ENCODE data around the gene IDH2. TPM values are rescaled to one million over a fixed set of nuclear protein-coding genes. Genes with fewer than 3 reads are reported as not detected.
A peak's percentile ranks its signal among the peaks of the same experiment; 100 is the strongest.
"Not testable (repeated sequence)": the region's sequence is repeated elsewhere in the genome, so short reads cannot be mapped to it uniquely, and the experiment has no call there.

Gene IDH2
- total and polyA plus RNA-seq, 2 of the 13 experiments (the other 11 are each of a cell fraction or from before 2014, with no cell fraction given): 121 to 145 TPM

GRCh38 chr15:90101969-90102890 is at the start of gene IDH2 (continued):
- 0 out of 2 replicates have a peak, but pooled peaks have one; percentile 13 for TF ChIP-seq ZNF770 (CRISPR knock-in tag; IDR thresholded peaks at IDR 0.05)
- no peak for TF ChIP-seq ZNF576 (CRISPR knock-in tag; IDR thresholded peaks at IDR 0.05)
- peak; percentile 25; the same call in 1 of the 2 replicates for TF ChIP-seq BRCA1 (CRISPR knock-in tag; IDR thresholded peaks at IDR 0.05)
- TF ChIP-seq NONO (IDR thresholded peaks at IDR 0.05): no peak
- TF ChIP-seq NONO (CRISPR knock-in tag; conservative IDR thresholded peaks at IDR 0.05): no peak
- TF ChIP-seq TCF7L2 (IDR thresholded peaks at IDR 0.05; ENCODE audit: low read depth, low read length): no peak

GRCh38 chr15:90150551-90150950 is 48.3 kb upstream of the IDH2 start:
- ATAC-seq; CTCF ChIA-PET (ENCODE audit: low intra/inter-chr PET ratio, low total read pairs); intact Hi-C loops (cut with micrococcal nuclease; ENCODE audit: unreplicated experiment); BruUV-seq (replicated peaks); H3K27ac ChIP-seq (ENCODE audit: extremely low read length, insufficient read depth, low read length); H3K79me2 ChIP-seq (ENCODE audit: insufficient read depth, low read length); H3K36me3 ChIP-seq (replicated peaks in 1 of 2; ENCODE audit: control insufficient read depth in 1 of 2, insufficient read depth in 2 of 2, low read length in 2 of 2); FAIRE-seq; H3K27me3 ChIP-seq (ENCODE audit: control insufficient read depth in 1 of 2, insufficient read depth in 2 of 2, low read length in 2 of 2); in situ Hi-C loops (cut with HindIII; ENCODE audit: extremely low pct_ligation_motif_present, low pct_unique_long_range_greater_than_20kb); DNase-seq (ENCODE audit: low spot score); H4K20me1 ChIP-seq (ENCODE audit: insufficient read depth, low read length); H2AFZ ChIP-seq (ENCODE audit: low read length); H3K9ac ChIP-seq (ENCODE audit: insufficient read depth, low read depth, low read length); H3K9me3 ChIP-seq (ENCODE audit: low read length): not testable (repeated sequence)
- POLR2A ChIA-PET: interaction anchor here (1.0 to 2.0 kb wide), 2 partner anchors 83 to 99 kb away, joined by 3 to 5 read pairs; partner anchors contain the start of genes CIB1, GDPGP1 and TTLL13
- peak overlapping the region; percentile 67; the same call in 1 of the 2 replicates for H3K4me2 ChIP-seq (ENCODE audit: low read depth, low read length)
- H3K4me3 ChIP-seq (replicated peaks in 1 of 3; ENCODE audit: insufficient read depth in 1 of 3, low read depth in 2 of 3, low read length in 3 of 3): 0 out of 6 replicates have a peak overlapping the region, but pooled peaks of 1 of the 3 experiments have one; percentile 51
- WGBS (ENCODE audit: low lambda C conversion rate): 83% methylated on average over 10 of the region's 10 CpGs
- peaks cover 64% of the 10 kb centered on the region for H3K4me1 ChIP-seq (ENCODE audit: insufficient read depth, low read length)
